ENCODE data around the gene AUP1. TPM values are rescaled to one million over a fixed set of nuclear protein-coding genes. Genes with fewer than 3 reads are reported as not detected.

AUP1 gene, protein sequence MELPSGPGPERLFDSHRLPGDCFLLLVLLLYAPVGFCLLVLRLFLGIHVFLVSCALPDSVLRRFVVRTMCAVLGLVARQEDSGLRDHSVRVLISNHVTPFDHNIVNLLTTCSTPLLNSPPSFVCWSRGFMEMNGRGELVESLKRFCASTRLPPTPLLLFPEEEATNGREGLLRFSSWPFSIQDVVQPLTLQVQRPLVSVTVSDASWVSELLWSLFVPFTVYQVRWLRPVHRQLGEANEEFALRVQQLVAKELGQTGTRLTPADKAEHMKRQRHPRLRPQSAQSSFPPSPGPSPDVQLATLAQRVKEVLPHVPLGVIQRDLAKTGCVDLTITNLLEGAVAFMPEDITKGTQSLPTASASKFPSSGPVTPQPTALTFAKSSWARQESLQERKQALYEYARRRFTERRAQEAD
- 176 to 254 TPM (median 231 TPM) in 5 replicates for total RNA-seq (2022; extraction: Qiagen RNA extraction)

DNA sequence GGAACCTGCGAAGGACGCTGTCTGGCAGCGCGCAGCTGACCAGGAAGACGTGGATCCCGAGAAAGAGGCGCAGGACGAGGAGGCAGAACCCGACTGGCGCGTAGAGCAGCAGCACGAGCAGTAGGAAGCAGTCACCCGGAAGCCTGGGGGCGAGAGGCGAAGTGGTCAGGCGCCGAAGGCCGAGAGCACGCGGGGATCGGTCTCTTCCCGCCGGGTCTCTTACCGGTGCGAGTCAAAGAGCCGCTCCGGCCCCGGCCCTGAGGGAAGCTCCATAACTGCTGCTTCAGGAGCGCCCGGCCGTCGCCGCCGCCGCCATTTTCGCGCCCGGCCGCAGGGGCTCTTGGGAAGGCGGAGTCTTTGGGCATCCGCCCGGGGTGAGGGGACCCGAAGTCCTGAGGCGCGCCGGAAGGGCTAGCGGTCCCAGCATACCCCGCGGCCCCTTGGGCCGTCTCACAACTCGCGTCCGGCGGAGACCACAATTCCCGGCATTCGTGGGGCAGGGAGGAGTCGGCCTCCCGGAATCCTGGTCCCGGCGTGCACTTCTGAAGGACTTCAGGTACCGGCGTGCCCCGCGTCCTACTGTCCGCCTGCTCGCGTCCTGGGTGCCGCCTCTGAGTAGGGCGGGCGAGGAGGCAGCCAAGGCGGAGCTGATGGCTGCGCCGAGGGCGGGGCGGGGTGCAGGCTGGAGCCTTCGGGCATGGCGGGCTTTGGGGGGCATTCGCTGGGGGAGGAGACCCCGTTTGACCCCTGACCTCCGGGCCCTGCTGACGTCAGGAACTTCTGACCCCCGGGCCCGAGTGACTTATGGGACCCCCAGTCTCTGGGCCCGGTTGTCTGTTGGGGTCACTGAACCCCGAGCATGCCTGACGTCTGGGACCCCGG, at the start of gene AUP1, which contains the start of gene HTRA2:
Gene AUP1, minus strand, starts transcription at position 350 of the 882 bp plus-strand sequence. Its CDS starts 77 bp downstream, at position 273.
Gene HTRA2, plus strand, starts transcription at position 577 of the 882 bp plus-strand sequence. Its CDS starts 74 bp downstream, at position 651.

DNA sequence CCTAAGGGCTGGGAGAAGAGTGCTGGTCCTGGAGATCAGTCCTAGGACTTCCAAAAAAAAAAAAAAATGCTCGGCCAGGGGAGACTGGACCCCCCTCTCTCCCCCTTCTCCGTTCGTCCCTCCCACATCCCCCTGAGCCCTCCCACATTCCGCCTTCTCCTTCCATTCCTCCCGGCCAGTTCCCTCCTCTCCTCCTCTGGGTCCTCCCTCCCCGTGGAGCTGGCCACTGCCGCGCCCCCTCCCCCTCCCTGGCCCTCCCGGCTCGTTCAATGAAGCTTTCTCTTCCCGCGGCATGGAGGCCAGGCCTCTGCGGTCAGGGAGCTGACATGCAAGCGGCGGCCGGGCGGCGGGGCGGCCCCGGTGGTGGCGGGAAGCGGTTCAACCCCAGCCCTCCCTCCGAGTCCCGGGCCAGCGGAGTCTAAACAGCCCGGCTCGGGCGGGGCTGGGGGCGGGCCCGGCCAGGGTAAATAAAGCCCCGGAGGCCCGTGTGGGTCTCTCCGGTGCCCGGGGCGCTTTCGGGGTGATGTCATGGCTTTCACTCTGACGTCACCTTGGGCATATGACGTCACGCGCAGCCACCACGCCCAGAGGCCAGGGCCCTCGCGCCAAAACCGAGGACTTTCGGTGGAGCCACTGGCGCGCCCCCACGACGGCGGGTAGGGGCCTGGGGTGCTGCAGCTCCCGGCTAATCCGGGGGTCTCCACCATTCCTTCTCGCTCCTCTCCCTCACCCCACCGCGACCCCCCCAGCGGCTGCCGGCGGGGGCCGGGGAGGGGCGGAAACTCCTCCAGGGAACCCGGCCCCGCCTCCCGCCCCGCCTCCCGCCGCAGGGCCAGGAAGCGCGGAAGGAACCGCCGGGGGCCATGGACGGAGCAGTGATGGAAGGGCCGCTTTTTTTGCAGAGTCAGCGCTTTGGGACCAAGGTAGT, 24.6 kb upstream of the AUP1 start, which contains the start of the genes DOK1 and LOXL3:
Gene DOK1, plus strand, starts transcription at position 829 of the 928 bp plus-strand sequence. Its CDS starts 35 bp downstream, at position 864.
Gene LOXL3, minus strand, starts transcription at position 51 of the 928 bp plus-strand sequence. CDS start 1,308 bp downstream, outside the sequence.

DNA sequence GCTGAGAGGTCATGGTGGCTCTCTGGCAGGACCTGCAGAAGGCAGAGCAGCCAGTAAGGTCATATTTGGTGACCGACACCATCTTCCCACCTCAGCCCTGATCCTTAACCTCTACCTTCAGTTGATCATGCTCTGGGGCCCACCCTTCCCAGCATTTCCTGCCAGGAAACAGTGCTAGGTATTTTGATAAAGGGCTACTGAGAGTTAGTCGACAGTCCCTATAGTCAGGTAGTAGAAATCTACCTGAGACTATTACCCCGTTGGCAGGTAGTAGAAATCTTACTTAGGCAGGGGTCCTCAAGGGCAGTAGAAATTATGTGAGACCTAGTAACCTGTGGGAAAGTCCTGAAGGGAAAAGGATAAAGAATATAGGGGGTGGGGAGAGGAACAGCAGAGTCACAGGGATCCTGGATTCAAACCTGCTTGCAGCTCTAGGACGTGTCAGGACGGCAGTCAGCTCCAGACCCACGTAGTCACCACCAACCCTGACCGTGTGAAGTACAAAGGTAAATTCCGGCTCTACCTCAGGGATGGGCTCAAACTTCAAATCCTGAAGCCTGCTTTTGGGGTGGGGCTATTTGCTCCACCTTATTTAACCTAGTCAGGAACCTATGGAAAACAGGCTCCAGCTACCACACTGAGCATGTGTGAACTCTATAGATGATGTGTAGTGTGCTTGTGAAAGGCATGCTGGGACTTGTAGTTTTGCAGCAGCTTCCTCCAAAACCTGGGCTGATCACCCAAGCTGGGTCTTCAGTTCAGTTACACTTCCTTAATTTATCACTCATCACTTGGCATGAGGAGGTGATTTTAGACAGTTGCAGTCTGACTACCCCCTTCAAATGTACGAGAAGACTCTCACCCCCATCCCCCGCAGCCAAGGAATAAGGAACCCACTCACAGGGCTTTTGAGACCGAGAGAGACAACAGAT, 3.5 kb downstream of the AUP1 start, which contains the start of gene DQX1:
Gene DQX1, minus strand, starts transcription at position 515 of the 932 bp plus-strand sequence. Its CDS starts 502 bp downstream, at position 13.

DNA sequence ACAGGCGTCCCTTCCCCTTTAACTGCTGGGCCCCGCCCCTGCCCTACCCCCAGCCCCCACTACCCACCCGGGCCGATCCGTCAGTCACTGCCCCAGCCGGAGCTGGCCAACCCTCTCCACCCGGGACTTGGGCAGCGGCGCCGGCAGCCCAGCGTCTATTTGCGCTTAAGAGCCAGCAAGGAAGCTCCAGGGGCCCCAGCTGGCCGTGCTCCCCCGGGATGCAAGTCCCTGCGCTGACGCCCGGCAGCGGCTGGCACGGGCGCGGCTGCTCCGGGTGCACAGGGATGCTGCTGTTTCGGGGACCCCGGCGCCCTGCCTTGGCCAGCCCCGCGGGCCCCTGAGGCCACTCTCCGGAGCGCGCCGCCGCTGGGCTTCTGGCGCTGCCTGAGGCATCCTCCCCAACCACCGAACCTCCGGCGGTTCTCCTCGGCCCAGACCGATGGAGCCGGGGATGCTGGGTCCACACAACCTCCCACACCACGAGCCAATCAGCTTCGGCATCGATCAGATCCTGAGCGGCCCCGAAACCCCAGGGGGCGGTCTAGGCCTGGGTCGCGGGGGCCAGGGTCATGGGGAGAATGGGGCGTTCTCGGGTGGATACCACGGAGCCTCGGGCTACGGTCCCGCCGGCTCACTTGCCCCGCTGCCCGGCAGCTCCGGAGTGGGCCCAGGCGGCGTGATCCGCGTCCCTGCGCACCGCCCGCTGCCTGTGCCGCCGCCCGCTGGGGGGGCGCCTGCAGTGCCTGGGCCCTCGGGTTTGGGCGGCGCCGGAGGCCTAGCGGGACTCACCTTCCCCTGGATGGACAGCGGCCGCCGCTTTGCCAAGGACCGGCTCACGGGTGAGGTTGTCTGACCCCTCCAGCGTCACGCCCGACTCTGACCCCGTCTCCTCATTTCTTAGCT, 14.9 kb downstream of the AUP1 start, which contains the start of gene TLX2:
Gene TLX2, plus strand, starts transcription at position 83 of the 903 bp plus-strand sequence. Its CDS starts 357 bp downstream, at position 440.

DNA sequence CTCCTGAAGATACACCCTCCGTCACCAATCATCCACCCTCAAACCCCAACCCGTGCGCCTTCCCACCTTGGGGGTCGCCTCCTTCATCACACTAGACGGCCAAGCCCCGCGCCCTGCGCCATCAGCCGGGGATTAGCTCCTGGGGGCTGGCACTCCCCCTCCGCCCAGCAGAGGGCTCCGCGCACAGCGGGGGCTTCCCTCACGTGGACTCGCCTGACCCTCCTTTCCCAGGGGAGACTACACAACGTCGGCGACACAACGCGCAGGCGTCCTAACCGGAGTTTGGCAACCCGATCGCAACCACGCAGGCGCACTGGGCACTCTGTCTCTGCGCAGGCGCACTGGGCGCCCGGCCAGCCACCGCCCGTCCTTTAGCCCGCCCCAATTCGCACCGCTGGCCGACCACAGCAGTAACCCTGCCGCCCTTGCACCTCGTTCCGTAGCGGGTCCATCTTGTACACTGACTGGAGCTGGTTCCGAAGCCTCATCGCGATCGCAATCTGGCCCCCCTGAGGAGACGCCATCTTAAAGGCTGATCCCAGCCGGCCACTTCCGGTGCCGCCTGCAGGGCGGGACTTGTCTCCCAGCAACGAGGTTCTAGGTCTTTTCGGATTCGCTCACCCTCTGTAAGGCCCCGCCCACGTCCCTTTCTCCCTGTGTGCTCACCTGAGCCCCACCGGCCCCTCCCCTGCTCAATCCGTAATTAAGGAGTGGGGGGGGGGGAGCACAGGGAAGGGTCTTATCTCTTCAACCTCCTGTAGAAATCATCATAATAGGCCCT, 22.2 kb downstream of the AUP1 start, which contains the start of gene PCGF1:
Gene PCGF1, minus strand, starts transcription at position 551 of the 781 bp plus-strand sequence. Its CDS starts 27 bp downstream, at position 524.

DNA sequence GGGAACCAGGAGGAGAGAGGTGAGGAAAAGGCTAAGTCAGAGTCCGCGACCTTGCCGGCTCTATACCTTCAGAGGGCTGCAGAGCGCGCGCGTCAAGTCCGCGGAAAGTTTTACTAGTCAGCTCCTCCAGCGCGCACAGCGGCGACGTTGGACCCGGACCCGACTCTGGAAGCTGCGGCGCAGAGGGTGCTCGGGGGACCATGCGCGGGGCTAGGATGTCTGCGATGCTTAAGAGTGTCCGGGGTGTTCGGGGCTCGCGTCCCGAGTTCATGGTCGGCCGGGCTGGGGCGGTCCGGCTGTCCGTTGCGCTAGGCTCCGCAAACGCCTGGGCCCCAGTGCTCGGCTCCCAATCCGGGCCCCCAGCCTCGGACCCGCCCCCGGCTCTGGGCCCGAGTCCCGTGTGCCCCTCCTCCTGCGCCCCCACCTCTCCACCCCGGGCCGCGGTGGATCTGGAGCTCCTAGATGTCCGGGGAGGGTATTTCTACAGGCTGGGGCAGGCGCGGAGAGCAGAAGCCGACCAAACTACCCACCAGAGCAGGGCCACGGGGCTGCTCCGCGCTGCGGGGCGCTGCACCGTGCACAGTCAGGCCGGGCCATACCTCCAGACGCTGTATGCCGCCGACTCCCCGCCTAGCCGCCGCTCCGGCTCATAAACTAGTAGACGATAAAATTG, 30.1 kb downstream of the AUP1 start, which contains the start of gene LBX2:
Gene LBX2, minus strand, starts transcription at position 337 of the 673 bp plus-strand sequence. Its CDS starts 66 bp downstream, at position 271.

DNA sequence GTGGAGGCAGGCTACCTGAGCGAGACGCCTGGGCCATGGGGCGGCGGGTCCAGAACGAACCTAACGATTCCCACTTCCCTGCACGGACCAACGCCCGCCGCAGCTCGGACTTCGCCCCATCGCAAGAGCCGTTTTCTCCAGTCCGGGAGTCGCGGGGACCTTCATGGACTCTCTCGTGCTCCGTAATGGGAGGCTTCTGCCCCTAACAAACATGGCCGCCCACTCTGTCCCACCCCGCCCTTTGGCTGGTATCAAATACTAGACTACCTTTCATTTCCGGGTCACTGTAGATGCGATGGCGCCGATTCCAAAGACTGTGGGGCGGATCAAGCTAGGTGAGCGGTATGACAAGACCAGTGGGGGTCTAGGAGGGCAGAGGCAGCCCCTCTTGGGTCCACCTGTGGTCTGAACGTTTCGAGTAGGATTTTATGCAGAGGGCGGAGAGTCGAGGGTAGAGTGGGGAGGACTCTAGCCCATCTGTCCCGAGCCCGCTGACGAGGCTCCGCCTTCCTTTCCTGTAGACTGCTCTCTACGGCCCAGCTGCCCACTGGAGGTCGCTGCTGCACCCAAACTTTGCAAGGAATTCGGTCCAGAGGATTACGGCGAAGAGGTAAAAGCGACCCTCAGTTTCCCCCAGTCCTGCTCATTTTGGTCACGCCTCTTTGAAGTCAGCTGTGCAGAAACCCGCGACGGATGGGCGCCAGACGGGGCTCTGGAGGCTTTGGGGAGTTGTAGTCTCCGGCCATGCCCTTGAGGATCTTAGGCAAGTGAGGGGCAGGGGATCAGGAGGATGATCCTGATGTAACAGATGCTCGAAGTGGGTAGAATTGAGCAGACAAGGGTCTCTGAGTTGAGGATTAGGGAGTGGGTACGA, 46.5 kb downstream of the AUP1 start, which contains the start of the genes CCDC142 and TTC31:
Gene CCDC142, minus strand, starts transcription at position 198 of the 874 bp plus-strand sequence. Its CDS starts 161 bp downstream, at position 37.
Gene TTC31, plus strand, starts transcription at position 281 of the 874 bp plus-strand sequence. Its CDS starts 15 bp downstream, at position 296.

Other genes with a start within 250 kb of the AUP1 start
- 0.15 to 0.34 TPM (median 0.28 TPM) in 5 replicates for gene SLC4A5, start 186.3 kb downstream of the AUP1 start, total RNA-seq (2022; extraction: Qiagen RNA extraction)
- 108 to 168 TPM (median 160 TPM) in 5 replicates for gene DCTN1, start 149.4 kb downstream of the AUP1 start, total RNA-seq (2022; extraction: Qiagen RNA extraction)
- 3.3 to 3.7 TPM (median 3.6 TPM) in 5 replicates for gene C2orf81, start 108.1 kb downstream of the AUP1 start, total RNA-seq (2022; extraction: Qiagen RNA extraction)
- 75.2 to 80.4 TPM (median 77.7 TPM) in 5 replicates for gene WDR54, start 108.0 kb downstream of the AUP1 start, total RNA-seq (2022; extraction: Qiagen RNA extraction)
- 14.2 to 25.4 TPM (median 23.2 TPM) in 5 replicates for gene RTKN, start 87.8 kb downstream of the AUP1 start, total RNA-seq (2022; extraction: Qiagen RNA extraction)
- 42.3 to 51.4 TPM (median 47.4 TPM) in 5 replicates for gene INO80B, start 74.6 kb downstream of the AUP1 start, total RNA-seq (2022; extraction: Qiagen RNA extraction)
- gene WBP1, start 71.3 kb downstream of the AUP1 start, total RNA-seq (2022; extraction: Qiagen RNA extraction) = 44.4 to 86.4 TPM (median 77.7 TPM) in 5 replicates
- gene MOGS, start 64.3 kb downstream of the AUP1 start, total RNA-seq (2022; extraction: Qiagen RNA extraction) = 37.2 to 52.8 TPM (median 51.3 TPM) in 5 replicates
- gene MRPL53, start 57.0 kb downstream of the AUP1 start, total RNA-seq (2022; extraction: Qiagen RNA extraction) = 108 to 154 TPM (median 133 TPM) in 5 replicates
- 6.6 to 14.5 TPM (median 12.6 TPM) in 5 replicates for gene CCDC142, start 46.7 kb downstream of the AUP1 start, total RNA-seq (2022; extraction: Qiagen RNA extraction)
- gene TTC31, start 46.6 kb downstream of the AUP1 start, total RNA-seq (2022; extraction: Qiagen RNA extraction) = 10.6 to 16.6 TPM (median 15.0 TPM) in 5 replicates
- gene LBX2, start 30.1 kb downstream of the AUP1 start, total RNA-seq (2022; extraction: Qiagen RNA extraction) = 2.7 to 3.7 TPM (median 3.0 TPM) in 5 replicates
- gene PCGF1, start 22.0 kb downstream of the AUP1 start, total RNA-seq (2022; extraction: Qiagen RNA extraction) = 29.3 to 38.9 TPM (median 31.6 TPM) in 5 replicates
- 0.17 to 0.31 TPM (median 0.21 TPM) in 5 replicates for gene TLX2, start 15.3 kb downstream of the AUP1 start, total RNA-seq (2022; extraction: Qiagen RNA extraction)
- 0.07 to 0.15 TPM (median 0.08 TPM) in 3 of 5 replicates, not detected in the others for gene DQX1, start 3.5 kb downstream of the AUP1 start, total RNA-seq (2022; extraction: Qiagen RNA extraction)
- 31.4 to 39.0 TPM (median 38.8 TPM) in 5 replicates for gene HTRA2, start 227 bp upstream of the AUP1 start, total RNA-seq (2022; extraction: Qiagen RNA extraction)
- 0.22 to 0.58 TPM (median 0.35 TPM) in 5 replicates for gene LOXL3, start 24.2 kb upstream of the AUP1 start, total RNA-seq (2022; extraction: Qiagen RNA extraction)
- gene DOK1, start 25.0 kb upstream of the AUP1 start, total RNA-seq (2022; extraction: Qiagen RNA extraction) = 3.5 to 5.2 TPM (median 4.4 TPM) in 5 replicates
- gene M1AP, start 118.6 kb upstream of the AUP1 start, total RNA-seq (2022; extraction: Qiagen RNA extraction) = not detected in 5 replicates
- gene SEMA4F, start 124.5 kb upstream of the AUP1 start, total RNA-seq (2022; extraction: Qiagen RNA extraction) = 8.4 to 13.4 TPM (median 11.8 TPM) in 5 replicates